Measurements from ENCODE around the gene MOB3B.
A peak's percentile ranks its signal among the peaks of the same experiment; 100 is the strongest.

The MOB3B gene

DNA sequence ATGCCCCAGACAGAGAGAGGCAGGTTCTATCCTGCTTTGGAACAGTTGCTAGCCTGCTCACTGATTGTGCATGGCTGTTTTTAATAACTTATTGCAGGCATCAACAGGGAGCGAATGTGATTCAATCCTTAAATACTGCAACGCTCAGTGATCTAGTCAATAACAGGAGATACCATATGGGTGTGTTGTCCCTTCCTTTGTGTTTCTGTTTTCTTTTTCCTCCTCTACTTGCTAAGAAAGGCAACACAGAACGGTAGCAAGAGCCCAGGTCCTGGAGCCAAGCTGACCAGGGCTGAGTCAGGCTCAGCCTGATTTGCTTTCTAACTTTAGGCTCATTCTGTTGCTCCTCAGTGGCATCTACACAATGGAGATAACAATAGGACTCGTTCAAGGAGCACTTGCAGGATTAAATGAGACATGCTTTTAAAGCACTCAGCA, 134.1 kb downstream of the MOB3B start:
- TF ChIP-seq, protein P1, sequence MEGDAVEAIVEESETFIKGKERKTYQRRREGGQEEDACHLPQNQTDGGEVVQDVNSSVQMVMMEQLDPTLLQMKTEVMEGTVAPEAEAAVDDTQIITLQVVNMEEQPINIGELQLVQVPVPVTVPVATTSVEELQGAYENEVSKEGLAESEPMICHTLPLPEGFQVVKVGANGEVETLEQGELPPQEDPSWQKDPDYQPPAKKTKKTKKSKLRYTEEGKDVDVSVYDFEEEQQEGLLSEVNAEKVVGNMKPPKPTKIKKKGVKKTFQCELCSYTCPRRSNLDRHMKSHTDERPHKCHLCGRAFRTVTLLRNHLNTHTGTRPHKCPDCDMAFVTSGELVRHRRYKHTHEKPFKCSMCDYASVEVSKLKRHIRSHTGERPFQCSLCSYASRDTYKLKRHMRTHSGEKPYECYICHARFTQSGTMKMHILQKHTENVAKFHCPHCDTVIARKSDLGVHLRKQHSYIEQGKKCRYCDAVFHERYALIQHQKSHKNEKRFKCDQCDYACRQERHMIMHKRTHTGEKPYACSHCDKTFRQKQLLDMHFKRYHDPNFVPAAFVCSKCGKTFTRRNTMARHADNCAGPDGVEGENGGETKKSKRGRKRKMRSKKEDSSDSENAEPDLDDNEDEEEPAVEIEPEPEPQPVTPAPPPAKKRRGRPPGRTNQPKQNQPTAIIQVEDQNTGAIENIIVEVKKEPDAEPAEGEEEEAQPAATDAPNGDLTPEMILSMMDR (IDR thresholded peaks at IDR 0.05) = no peak
- H3K4me3 Mint-ChIP-seq = peak overlapping the region; percentile 18
- peaks cover 72% of the 10 kb centered on the region for H3K4me1 Mint-ChIP-seq
- peaks cover 8% of the 10 kb centered on the region for H3K9me3 Mint-ChIP-seq
- H3K27me3 Mint-ChIP-seq (ENCODE audit: low read depth, poor library complexity) = peaks cover 3% of the 10 kb centered on the region
- peak overlapping the region; percentile 80 for H3K27ac Mint-ChIP-seq
- no peak for DNase-seq
- peaks cover 16% of the 10 kb centered on the region for H3K36me3 Mint-ChIP-seq (ENCODE audit: low read depth)

DNA sequence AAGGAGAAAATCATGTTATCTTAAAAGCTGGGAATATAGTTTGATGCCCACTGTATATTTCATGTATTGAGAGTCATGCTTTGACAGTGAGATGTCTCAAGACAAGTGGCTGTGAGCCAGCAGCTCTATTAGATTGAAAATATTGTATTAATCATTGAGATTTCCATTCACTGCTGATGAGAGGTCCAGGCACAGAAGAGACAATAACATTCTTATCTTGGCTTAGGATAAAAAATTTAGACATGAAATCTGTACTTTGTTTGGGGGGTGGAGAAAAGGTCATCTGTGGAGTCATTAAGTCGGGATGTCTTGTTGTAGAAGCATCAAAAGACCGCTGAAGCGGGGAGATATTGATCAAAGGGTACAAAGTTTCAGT, 134.8 kb downstream of the MOB3B start:
- no peak for DNase-seq
- Mint-ChIP-seq H3K27ac (peak overlapping the region; percentile 2), H3K4me1 (peaks cover 69% of the 10 kb centered on the region), H3K9me3 (peaks cover 8% of the 10 kb centered on the region), H3K4me3 (peak overlapping the region; percentile 54), H3K36me3 (ENCODE audit: low read depth) (peaks cover 16% of the 10 kb centered on the region), H3K27me3 (ENCODE audit: low read depth, poor library complexity) (no peaks in the 10 kb centered on the region)
- TF ChIP-seq, protein P1 (IDR thresholded peaks at IDR 0.05) = no peak

DNA sequence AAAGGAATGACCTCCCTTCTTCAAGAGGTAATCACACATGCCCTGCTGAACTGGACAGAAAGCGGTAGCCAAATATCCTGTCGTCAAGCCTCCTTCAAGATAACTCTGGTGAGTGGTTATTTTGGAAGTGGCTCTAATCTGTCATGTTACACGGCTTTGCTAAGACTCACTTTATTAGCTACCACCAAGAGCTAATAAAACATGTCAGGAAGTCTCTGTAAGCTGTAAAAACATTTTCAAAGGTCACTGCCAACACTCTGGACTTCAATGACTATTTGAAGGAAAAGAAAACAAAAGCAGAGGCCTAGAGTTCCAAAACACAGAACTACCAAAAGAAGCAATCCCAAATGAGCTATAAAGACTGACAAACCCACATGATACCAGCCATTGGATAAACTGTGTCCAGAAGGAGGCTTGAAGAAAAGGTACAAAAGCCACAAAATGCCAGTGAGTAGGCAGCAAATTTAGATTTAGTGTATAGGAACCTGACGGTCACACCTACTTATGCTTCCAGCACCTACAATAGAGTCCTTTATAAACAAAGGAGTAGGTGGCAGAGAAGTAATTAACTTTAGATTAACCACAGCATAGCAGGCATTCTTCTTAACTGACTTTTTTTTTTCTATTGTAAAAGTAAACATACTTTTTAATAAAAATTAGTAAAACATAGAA, 135.3 kb downstream of the MOB3B start:
- peaks cover 8% of the 10 kb centered on the region for H3K9me3 Mint-ChIP-seq
- peaks cover 16% of the 10 kb centered on the region for H3K36me3 Mint-ChIP-seq (ENCODE audit: low read depth)
- no peak for DNase-seq

DNA sequence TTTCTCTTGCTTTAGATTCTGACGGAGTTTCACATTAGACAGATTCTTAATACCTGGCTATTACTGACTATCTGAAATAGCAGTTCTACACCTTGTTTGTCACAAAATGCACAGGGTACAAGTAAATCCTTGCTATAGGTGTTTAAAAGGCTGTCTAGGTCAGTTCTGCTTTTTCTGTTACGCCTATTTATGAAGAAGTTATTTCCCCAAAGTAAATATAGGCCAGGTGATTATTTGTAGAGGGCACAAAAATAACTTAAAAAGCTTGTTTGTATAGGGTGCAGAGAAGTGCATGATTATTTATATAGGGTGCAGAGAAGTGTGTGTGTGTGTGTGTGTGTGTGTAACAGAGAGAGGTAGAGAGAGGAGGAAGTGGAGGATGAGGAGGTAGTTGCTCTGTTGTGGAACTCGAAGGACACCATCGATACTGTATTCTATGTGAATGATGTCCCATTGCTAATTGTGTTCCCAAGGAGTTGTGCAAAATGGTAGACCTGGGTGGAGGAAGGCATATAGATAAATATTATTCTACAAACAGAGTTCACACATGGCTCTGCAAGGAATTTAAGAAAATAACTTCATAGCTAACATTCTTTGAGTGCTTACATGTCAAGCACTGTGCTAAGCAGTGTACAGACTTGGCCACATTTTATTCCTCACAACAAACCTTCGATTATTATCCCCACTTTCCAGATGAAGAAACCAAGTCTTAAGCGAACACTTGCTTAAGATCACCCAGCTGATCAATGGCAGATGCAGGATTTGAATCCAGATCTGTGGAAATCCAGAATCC, 136.4 kb downstream of the MOB3B start:
- no peak for DNase-seq
- H3K9me3 Mint-ChIP-seq = peaks cover 8% of the 10 kb centered on the region
- H3K27me3 Mint-ChIP-seq (ENCODE audit: low read depth, poor library complexity) = no peaks in the 10 kb centered on the region
- peak overlapping the region; percentile 73 for H3K27ac Mint-ChIP-seq
- H3K4me3 Mint-ChIP-seq = peak overlapping the region; percentile 23
- TF ChIP-seq, protein P1 (IDR thresholded peaks at IDR 0.05) = no peak
- peaks cover 81% of the 10 kb centered on the region for H3K4me1 Mint-ChIP-seq
- peaks cover 16% of the 10 kb centered on the region for H3K36me3 Mint-ChIP-seq (ENCODE audit: low read depth)

More for the DNA sequence above, 135.3 kb downstream of the MOB3B start:
- TF ChIP-seq, protein P1 (IDR thresholded peaks at IDR 0.05) = no peak
- H3K27me3 Mint-ChIP-seq (ENCODE audit: low read depth, poor library complexity) = no peaks in the 10 kb centered on the region
- peak overlapping the region; percentile 73 for H3K27ac Mint-ChIP-seq
- H3K4me1 Mint-ChIP-seq = peaks cover 71% of the 10 kb centered on the region
- H3K4me3 Mint-ChIP-seq = no peak overlapping the region

DNA sequence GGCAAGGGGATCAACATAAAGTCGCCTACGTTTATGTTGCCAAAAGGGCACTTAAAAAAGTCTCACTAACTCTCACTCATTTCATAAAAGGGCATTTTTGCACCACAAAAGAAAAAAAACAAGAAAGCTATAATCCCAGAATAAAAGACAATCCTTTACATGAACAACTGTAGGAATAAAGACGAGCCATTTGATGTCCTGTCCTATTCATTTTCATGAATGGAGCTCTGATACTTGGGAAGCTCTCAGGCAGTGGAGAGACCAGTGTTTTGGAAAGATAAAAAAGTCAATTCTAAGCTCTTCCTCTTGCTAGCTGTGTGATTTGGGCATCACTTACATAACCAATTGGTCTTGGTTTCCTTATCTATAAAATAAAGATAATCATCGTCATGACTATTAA, 137.2 kb downstream of the MOB3B start:
- Mint-ChIP-seq H3K4me3 (no peak overlapping the region), H3K4me1 (peaks cover 89% of the 10 kb centered on the region), H3K36me3 (ENCODE audit: low read depth) (peaks cover 10% of the 10 kb centered on the region), H3K9me3 (peaks cover 8% of the 10 kb centered on the region), H3K27ac (peak overlapping the region; percentile 73), H3K27me3 (ENCODE audit: low read depth, poor library complexity) (no peaks in the 10 kb centered on the region)
- TF ChIP-seq, protein P1 (IDR thresholded peaks at IDR 0.05) = no peak
- DNase-seq = no peak

Data from nephron progenitor cell (in vitro differentiated cells).